ENCODE results near the gene TENM3. TPM values are rescaled to one million over a fixed set of nuclear protein-coding genes. Genes with fewer than 3 reads are reported as not detected.

The TENM3 gene
- total RNA-seq, 2 experiments from 2014 or later = not detected

DNA sequence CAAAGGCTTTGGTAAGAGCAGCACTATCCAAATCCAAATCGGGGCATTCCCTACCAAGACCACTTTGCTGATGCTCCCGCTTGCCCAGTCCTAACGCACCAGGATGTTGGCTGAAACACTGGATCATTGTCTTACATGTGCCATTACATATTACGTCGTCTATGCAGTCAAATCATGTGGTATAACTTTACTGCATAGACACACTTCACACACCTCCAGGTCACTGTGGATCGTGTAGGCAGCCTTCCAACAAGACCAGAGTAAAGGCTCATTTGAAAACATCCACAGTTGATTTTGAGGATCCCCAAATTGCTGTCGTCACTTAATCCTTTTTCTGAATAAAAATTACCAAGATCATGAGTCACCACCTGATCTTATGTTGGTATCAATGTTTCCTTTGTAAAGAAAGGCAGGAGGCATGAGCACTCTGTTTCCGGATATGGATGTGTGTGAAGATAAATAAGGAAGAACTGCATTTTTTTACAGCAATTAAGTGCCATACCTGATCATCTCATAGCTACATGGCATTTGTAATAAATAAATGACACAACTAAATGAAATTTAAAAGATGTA lies 18.5 kb downstream of the TENM3 start:
- Mint-ChIP-seq H3K36me3 (ENCODE audit: low read depth) (no peaks in the 10 kb centered on the region), H3K4me3 (no peak overlapping the region), H3K27me3 (ENCODE audit: low read depth) (no peaks in the 10 kb centered on the region), H3K27ac (no peak overlapping the region), H3K9me3 (ENCODE audit: insufficient read depth) (peaks cover 4% of the 10 kb centered on the region), H3K4me1 (ENCODE audit: low read depth) (no peaks in the 10 kb centered on the region)
- CTCF ChIA-PET = no interaction called here
- POLR2A ChIA-PET = no interaction called here
- DNase-seq (no peak), ATAC-seq (no peak)

DNA sequence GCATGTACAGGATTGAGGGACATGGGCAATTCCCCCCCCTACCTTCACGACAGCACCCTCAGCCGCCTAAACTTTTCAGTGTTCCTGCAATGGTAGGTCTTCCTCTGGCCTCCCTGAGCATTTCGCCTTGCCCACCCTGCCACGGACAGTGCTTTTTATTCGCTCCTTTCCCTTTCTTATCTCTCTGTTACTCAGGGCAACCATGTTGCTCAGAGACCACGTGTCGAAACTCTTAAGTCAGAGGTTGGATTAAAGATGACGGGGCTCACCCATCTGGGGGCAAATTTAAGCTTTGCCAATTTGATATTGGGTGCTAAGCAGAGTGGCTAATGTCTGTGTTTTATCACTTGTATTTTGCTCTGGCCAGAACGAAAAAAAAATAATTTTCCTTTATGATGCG lies 20.4 kb downstream of the TENM3 start:
- H3K27ac Mint-ChIP-seq = no peak overlapping the region
- peaks cover 4% of the 10 kb centered on the region for H3K9me3 Mint-ChIP-seq (ENCODE audit: insufficient read depth)
- no peak for DNase-seq
- H3K4me1 Mint-ChIP-seq (ENCODE audit: low read depth) = no peaks in the 10 kb centered on the region
- ChIA-PET CTCF (no interaction called here), POLR2A (no interaction called here)
- no peak overlapping the region for H3K4me3 Mint-ChIP-seq
- H3K27me3 Mint-ChIP-seq (ENCODE audit: low read depth) = no peaks in the 10 kb centered on the region
- no peaks in the 10 kb centered on the region for H3K36me3 Mint-ChIP-seq (ENCODE audit: low read depth)
- no peak for ATAC-seq

DNA sequence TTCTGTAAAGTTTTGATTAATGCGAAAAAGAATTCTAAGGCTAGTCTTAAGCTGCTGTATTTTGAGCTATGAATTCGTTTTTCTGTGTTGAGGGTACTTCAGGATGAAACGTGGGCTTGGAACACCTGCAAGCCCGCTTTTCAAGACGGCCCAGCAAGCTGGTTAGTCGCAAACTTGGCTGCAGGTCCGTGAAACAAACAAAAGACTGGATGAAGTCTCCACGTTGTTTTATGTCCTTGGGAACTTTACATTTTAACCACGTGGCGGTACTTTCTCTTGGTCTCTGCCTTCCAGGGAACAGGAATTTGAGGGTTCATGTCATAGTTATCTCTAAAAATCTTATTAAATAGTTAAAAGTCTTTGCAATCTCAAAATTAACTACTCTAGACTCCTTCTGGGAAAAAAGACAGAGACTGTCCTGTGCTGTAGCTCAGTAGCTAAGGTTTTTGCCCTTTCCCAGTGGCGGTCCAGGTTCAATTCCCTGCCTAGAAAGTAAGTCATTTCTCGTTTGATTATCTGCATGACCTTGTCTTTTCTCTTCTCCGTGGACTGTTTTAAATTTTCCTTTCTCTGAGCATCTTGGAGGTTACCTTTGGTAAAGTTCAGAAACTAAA lies 21.0 kb downstream of the TENM3 start:
- H3K27me3 Mint-ChIP-seq (ENCODE audit: low read depth) = no peaks in the 10 kb centered on the region
- H3K4me3 Mint-ChIP-seq = no peak overlapping the region
- ChIA-PET POLR2A (no interaction called here), CTCF (no interaction called here)
- H3K9me3 Mint-ChIP-seq (ENCODE audit: insufficient read depth) = peaks cover 4% of the 10 kb centered on the region
- H3K27ac Mint-ChIP-seq = no peak overlapping the region
- ATAC-seq (no peak), DNase-seq (no peak)
- H3K4me1 Mint-ChIP-seq (ENCODE audit: low read depth) = no peaks in the 10 kb centered on the region
- H3K36me3 Mint-ChIP-seq (ENCODE audit: low read depth) = no peaks in the 10 kb centered on the region

DNA sequence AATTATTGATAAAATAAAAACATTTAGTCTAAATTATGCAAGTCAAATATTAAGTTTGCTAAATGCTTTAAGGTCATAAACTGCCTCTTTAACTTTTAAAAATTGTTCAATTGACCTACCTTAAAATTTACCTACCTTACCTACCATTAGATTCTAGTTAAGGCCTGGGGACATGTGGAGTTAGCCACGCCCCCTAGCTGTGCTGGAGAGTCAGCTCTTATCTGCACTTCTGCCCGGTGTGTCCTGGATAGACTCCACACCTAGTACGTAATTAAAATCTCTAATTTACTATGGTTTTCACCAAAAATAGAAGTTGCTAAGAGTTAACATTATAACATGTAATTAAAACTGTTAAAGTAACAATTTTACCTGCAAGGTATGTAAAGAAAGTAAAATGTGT lies 22.7 kb downstream of the TENM3 start:
- no peaks in the 10 kb centered on the region for H3K4me1 Mint-ChIP-seq (ENCODE audit: low read depth)
- ATAC-seq (no peak), DNase-seq (no peak)
- H3K4me3 Mint-ChIP-seq = no peak overlapping the region
- no peak overlapping the region for H3K27ac Mint-ChIP-seq
- ChIA-PET POLR2A (no interaction called here), CTCF (no interaction called here)
- no peaks in the 10 kb centered on the region for H3K27me3 Mint-ChIP-seq (ENCODE audit: low read depth)
- no peaks in the 10 kb centered on the region for H3K36me3 Mint-ChIP-seq (ENCODE audit: low read depth)
- peaks cover 4% of the 10 kb centered on the region for H3K9me3 Mint-ChIP-seq (ENCODE audit: insufficient read depth)

DNA sequence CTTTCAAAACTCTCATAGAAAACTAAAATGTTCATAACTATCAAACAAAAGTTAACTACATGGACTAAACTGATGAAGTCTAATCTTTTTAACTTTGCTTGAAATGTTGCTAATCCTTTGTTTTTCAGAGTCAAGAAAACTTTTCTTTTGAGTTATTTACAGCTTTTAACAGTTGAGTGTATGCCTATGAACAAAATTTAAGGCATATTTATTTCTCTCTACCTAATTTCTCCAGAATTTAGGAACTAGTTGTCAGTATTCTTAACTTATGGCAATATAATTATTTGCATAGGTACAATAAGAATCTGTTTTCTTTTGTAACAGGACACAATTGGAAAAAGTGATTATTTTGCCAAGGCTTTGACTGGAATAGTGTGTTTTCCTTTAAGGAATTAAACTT lies 23.8 kb downstream of the TENM3 start:
- Mint-ChIP-seq H3K27me3 (ENCODE audit: low read depth) (no peaks in the 10 kb centered on the region), H3K4me1 (ENCODE audit: low read depth) (no peaks in the 10 kb centered on the region), H3K4me3 (no peak overlapping the region), H3K9me3 (ENCODE audit: insufficient read depth) (peaks cover 8% of the 10 kb centered on the region), H3K36me3 (ENCODE audit: low read depth) (no peaks in the 10 kb centered on the region), H3K27ac (no peak overlapping the region)
- ATAC-seq (no peak), DNase-seq (no peak)
- CTCF ChIA-PET = no interaction called here
- POLR2A ChIA-PET = no interaction called here

DNA sequence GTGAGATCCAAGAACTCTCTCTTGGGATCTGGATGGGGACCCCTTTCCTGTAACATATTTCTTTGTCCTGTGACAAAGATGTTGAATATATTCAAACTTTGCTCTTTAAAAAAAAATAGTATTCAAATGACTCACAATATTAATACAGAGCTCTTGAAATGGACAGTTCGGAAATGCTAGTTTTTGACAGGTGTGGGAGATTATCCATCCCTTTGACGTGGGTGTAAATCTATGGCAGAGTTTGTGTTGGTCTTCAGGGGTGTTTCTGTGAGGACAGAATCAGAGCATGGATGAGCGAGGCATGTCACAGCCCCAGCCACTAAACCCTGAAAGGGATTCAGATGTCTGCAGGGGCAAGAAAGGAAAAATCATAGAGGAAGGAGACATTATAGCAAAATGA lies 25.8 kb downstream of the TENM3 start:
- no peak for ATAC-seq
- DNase-seq = no peak
- ChIA-PET POLR2A (no interaction called here), CTCF (no interaction called here)
- H3K36me3 Mint-ChIP-seq (ENCODE audit: low read depth) = no peaks in the 10 kb centered on the region
- H3K4me3 Mint-ChIP-seq = no peak overlapping the region
- H3K4me1 Mint-ChIP-seq (ENCODE audit: low read depth) = no peaks in the 10 kb centered on the region
- H3K27me3 Mint-ChIP-seq (ENCODE audit: low read depth) = no peaks in the 10 kb centered on the region
- peaks cover 8% of the 10 kb centered on the region for H3K9me3 Mint-ChIP-seq (ENCODE audit: insufficient read depth)
- no peak overlapping the region for H3K27ac Mint-ChIP-seq

DNA sequence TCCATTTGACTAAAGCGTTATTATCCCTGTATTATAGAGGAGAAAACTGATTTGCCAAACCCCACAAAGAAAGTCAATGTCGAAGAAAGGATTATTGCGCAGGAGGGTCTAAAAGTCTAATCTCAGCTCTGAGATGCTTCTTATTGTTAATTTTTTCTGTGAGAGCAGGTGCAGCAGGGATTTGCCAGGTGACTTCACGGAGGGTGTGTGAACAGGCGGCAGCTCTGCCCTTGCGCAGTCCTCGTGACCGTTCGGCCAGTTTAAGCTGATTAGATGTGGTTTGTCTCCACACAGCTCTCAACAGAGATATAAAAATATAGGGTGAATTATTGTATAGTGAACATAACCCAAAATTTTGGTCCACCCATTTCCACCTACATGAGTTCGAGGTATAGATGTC lies 28.5 kb downstream of the TENM3 start:
- Mint-ChIP-seq H3K27me3 (ENCODE audit: low read depth) (no peaks in the 10 kb centered on the region), H3K27ac (no peak overlapping the region), H3K4me3 (no peak overlapping the region), H3K4me1 (ENCODE audit: low read depth) (no peaks in the 10 kb centered on the region), H3K9me3 (ENCODE audit: insufficient read depth) (peaks cover 4% of the 10 kb centered on the region), H3K36me3 (ENCODE audit: low read depth) (no peaks in the 10 kb centered on the region)
- CTCF ChIA-PET = no interaction called here
- ATAC-seq (no peak), DNase-seq (no peak)
- POLR2A ChIA-PET = no interaction called here

DNA sequence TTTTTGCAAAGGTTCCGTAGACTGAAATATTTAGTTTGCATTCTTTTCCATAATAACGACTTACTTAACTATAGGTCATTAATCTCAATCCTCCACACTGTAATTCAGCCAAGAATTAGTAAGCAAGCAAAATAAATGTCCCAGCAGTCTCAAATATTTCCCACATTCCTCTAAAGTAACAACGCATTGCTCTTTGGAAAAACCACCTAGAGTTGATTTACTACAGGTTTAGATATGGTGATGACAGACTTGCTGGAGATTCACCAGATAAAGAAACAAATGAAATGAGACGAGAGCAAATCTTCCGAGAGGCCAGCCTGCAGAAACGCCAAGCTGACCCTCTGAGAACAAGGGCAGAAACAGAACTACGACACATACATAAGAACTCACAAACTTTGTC lies 28.9 kb downstream of the TENM3 start:
- no peaks in the 10 kb centered on the region for H3K36me3 Mint-ChIP-seq (ENCODE audit: low read depth)
- CTCF ChIA-PET = no interaction called here
- peaks cover 4% of the 10 kb centered on the region for H3K9me3 Mint-ChIP-seq (ENCODE audit: insufficient read depth)

DNA sequence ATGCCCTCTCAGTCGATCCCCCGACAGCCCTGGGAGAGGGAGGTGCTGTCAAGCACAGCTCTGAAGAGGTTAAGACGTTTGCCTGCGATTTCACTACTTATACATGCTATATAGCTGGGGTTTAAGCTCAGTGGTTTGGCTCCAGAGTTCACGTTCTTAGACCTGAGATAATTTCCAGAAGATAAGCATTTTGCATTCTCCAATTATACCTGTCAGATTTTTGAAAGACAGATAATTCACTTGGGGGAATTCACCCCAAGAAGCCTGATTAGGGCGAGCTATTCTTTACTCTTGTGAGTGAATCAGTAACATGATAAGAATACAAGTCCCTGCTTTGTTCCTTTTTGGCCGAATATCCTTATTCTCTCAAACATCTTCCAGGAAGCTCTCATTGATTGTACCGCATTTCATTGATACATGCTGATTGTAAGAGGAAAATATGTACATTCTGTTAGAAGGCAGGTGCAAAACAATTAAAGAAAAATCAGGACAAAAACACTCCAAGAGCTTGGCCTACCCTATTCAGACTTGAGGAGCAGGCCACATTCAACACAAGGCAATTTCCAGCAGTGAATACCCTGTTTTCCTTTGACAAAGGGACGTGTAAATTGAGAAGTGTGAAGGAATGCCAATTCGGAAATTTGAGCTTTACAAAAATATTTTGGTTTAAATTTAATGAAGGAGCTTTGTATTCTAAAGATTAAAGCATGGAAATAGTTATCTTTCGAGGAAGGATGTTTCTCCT lies 30.2 kb downstream of the TENM3 start:
- Mint-ChIP-seq H3K4me3 (no peak overlapping the region), H3K9me3 (ENCODE audit: insufficient read depth) (peaks cover 4% of the 10 kb centered on the region), H3K27ac (no peak overlapping the region), H3K36me3 (ENCODE audit: low read depth) (no peaks in the 10 kb centered on the region), H3K4me1 (ENCODE audit: low read depth) (no peaks in the 10 kb centered on the region), H3K27me3 (ENCODE audit: low read depth) (no peaks in the 10 kb centered on the region)
- DNase-seq (no peak), ATAC-seq (no peak)
- ChIA-PET POLR2A (interaction anchor here (0.6 kb wide), 1 partner anchor 11 kb away, joined by 3 read pairs; no protein-coding TSS in a partner anchor), CTCF (no interaction called here)

More for the DNA sequence above, 28.9 kb downstream of the TENM3 start:
- POLR2A ChIA-PET = no interaction called here
- ATAC-seq = no peak
- Mint-ChIP-seq H3K4me1 (ENCODE audit: low read depth) (no peaks in the 10 kb centered on the region), H3K27ac (no peak overlapping the region), H3K4me3 (no peak overlapping the region), H3K27me3 (ENCODE audit: low read depth) (no peaks in the 10 kb centered on the region)
- no peak for DNase-seq

DNA sequence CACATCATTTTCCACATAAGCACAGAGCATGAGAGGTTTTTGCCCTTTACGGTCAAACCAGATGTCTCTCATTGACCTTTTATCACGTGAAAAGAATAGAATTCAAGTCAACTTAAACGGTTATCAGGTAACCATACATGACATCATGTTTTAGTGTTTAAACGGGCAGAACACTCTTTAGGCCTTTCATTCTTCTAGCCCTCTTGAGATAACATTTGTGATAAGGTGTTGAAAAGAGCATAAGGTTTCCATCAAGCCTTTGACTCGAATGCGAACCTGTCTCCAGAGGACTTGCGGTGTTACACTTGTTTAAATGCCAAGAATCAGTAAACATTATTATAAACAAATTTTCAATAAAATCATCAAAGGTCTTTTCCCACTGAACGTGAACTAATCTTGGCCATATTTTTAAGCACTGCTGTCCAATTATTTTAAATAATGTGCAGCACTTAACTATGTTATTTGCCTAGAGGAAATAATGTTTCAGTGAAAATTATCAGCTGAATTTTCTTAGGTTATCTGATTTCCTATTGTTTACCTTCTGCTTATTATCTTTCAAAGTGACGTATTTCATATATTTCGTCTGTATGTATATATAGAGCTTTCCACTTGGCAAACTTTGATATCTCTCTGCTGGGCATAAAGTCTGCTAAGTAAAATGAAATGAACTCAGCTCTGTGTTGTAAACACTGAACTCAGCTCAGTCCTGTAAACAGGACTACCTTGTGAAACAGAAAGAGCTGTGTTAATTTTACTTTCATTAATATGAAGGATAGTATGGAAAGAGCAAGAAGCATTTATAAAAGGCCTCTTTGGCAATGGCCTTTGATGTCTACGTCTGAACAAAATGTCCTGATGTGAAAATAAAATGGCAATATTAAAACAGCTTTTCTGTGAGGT lies 33.3 kb downstream of the TENM3 start:
- CTCF ChIA-PET = no interaction called here
- Mint-ChIP-seq H3K9me3 (ENCODE audit: insufficient read depth) (peaks cover 2% of the 10 kb centered on the region), H3K36me3 (ENCODE audit: low read depth) (no peaks in the 10 kb centered on the region), H3K27ac (no peak overlapping the region), H3K4me3 (no peak overlapping the region), H3K4me1 (ENCODE audit: low read depth) (no peaks in the 10 kb centered on the region), H3K27me3 (ENCODE audit: low read depth) (no peaks in the 10 kb centered on the region)
- ATAC-seq (no peak), DNase-seq (no peak)
- POLR2A ChIA-PET = no interaction called here

DNA sequence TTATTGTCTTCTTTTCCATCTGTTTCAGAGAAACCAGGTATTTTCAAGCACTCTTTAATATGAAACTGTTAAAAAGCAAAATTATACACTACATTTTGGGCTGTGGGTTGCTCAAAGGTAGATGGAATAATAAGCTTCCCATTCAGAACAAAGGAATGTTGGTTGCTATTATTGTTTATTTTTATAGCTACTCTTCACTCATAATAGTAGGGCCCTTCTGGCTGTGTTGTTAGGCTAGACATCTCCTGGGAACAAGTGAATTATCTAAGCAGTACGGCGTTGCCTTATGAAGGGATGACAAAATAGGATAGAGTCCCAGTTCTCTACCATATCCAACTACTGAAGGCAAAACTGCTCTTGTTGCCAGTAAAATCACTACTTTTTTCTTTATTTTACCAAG lies 34.2 kb downstream of the TENM3 start:
- CTCF ChIA-PET = no interaction called here
- DNase-seq = no peak

DNA sequence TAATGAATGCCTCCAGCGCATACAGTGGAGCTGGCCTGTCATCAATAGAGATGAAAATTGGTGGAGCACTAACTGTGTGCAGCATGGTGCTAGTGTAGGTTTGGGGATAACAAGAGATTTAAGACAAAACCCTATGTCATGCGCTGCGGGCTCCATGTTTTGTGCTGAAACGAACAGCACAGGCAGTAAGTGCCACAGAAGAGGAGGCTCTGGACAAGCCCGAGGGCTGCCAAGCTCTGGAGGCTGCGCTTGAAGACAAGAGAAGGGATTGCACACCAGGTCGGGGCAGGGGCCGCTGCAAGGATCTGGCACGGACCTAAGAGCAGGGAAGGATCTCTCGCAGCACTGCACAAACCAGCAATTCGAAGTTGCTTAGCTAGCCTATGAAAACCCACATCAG lies 35.5 kb downstream of the TENM3 start:
- Mint-ChIP-seq H3K27me3 (ENCODE audit: low read depth) (no peaks in the 10 kb centered on the region), H3K27ac (no peak overlapping the region), H3K36me3 (ENCODE audit: low read depth) (no peaks in the 10 kb centered on the region), H3K9me3 (ENCODE audit: insufficient read depth) (no peaks in the 10 kb centered on the region), H3K4me1 (ENCODE audit: low read depth) (no peaks in the 10 kb centered on the region), H3K4me3 (no peak overlapping the region)
- no peak for ATAC-seq
- CTCF ChIA-PET = interaction anchor here (0.8 kb wide), 1 partner anchor 11 kb away, joined by 3 read pairs; no protein-coding TSS in a partner anchor
- POLR2A ChIA-PET = no interaction called here
- no peak for DNase-seq

More for the DNA sequence above, 34.2 kb downstream of the TENM3 start:
- no peaks in the 10 kb centered on the region for H3K36me3 Mint-ChIP-seq (ENCODE audit: low read depth)
- H3K9me3 Mint-ChIP-seq (ENCODE audit: insufficient read depth) = no peaks in the 10 kb centered on the region
- H3K4me3 Mint-ChIP-seq = no peak overlapping the region
- ATAC-seq = no peak
- H3K4me1 Mint-ChIP-seq (ENCODE audit: low read depth) = no peaks in the 10 kb centered on the region
- no peaks in the 10 kb centered on the region for H3K27me3 Mint-ChIP-seq (ENCODE audit: low read depth)
- POLR2A ChIA-PET = no interaction called here
- no peak overlapping the region for H3K27ac Mint-ChIP-seq

All from activated CD8-positive, alpha-beta T cell treated with anti-CD3 and anti-CD28 coated beads, Interleukin-2, amount 10 ng/mL, durations not matched to agents 7 days and 5 days (primary cell).